ACC112 (cell line): ENCODE results near the gene YIF1B.

ENCODE experiments used
- H2AFZ ChIP-seq: fragments of 200-600 bp; sonication (generic); one replicate; pipeline ENCODE4 v1.6.0; 2017; ENCODE audit warnings: antibody characterized with exemption, low read length; ENCODE audit not compliant: unreplicated experiment
- H3K27ac ChIP-seq: fragments of 200-600 bp; sonication (generic); 2 replicates; pipeline ENCODE4 v1.5.1; 2014; ENCODE audit warnings: low read depth, mild to moderate bottlenecking, antibody characterized with exemption, low read length, moderate library complexity
- H3K27me3 ChIP-seq: fragments of 200-600 bp; sonication (generic); 2 replicates; pipeline ENCODE4 v1.6.1; 2014; ENCODE audit warnings: mild to moderate bottlenecking, antibody characterized with exemption, low read length, moderate library complexity, mixed read lengths; ENCODE audit not compliant: insufficient read depth
- H3K36me3 ChIP-seq: fragments of 200-600 bp; sonication (generic); 2 replicates; pipeline ENCODE4 v1.6.1; 2016; ENCODE audit warnings: mild to moderate bottlenecking, antibody characterized with exemption, low read length, moderate library complexity, mixed read lengths; ENCODE audit not compliant: insufficient read depth
- H3K4me1 ChIP-seq: fragments of 200-600 bp; sonication (generic); one replicate; pipeline ENCODE4 v1.6.1; 2016; ENCODE audit warnings: low read length, mixed read lengths; ENCODE audit not compliant: insufficient read depth, unreplicated experiment, control insufficient read depth
- H3K4me3 ChIP-seq: fragments of 200-600 bp; sonication (generic); 2 replicates; pipeline ENCODE4 v1.5.1; 2014; ENCODE audit warnings: mild to moderate bottlenecking, low read depth, low read length
- H3K79me2 ChIP-seq: fragments of 200-600 bp; sonication (generic); one replicate; pipeline ENCODE4 v1.6.0; 2016; ENCODE audit warnings: low read length; ENCODE audit not compliant: control insufficient read depth, unreplicated experiment, insufficient read depth

The YIF1B gene

GRCh38 chr19:38273499-38273898 lies 42.2 kb downstream of the YIF1B start:
- H3K27me3 ChIP-seq, result no peaks in the 10 kb centered on the region
- H3K79me2 ChIP-seq, result no peaks in the 10 kb centered on the region
- H3K4me3 ChIP-seq, result no peak overlapping the region
- no peak overlapping the region for H2AFZ ChIP-seq
- H3K27ac ChIP-seq, result no peak overlapping the region
- H3K36me3 ChIP-seq, result no peaks in the 10 kb centered on the region
- H3K4me1 ChIP-seq, result peaks cover 24% of the 10 kb centered on the region

- Histone ChIP-seq H3K4me1 (peaks cover 10% of the 10 kb centered on the region), H3K36me3 (no peaks in the 10 kb centered on the region), H2AFZ (no peak overlapping the region), H3K79me2 (no peaks in the 10 kb centered on the region), H3K27me3 (no peaks in the 10 kb centered on the region), H3K4me3 (no peak overlapping the region), H3K27ac (no peak overlapping the region)
Observed at GRCh38 chr19:38270587-38271167, 45.1 kb downstream of the YIF1B start.

- Histone ChIP-seq H3K36me3 (no peaks in the 10 kb centered on the region), H3K27ac (no peak overlapping the region), H3K4me1 (peaks cover 10% of the 10 kb centered on the region), H2AFZ (no peak overlapping the region), H3K79me2 (no peaks in the 10 kb centered on the region), H3K4me3 (no peak overlapping the region), H3K27me3 (0 out of 2 replicates have a peak, but pooled peaks cover 3% of the 10 kb centered on the region)
Observed at GRCh38 chr19:38268539-38268938, 47.2 kb downstream of the YIF1B start.

GRCh38 chr19:38267761-38268483 lies 47.8 kb downstream of the YIF1B start:
- Histone ChIP-seq H2AFZ (no peak overlapping the region), H3K27ac (no peak overlapping the region), H3K36me3 (no peaks in the 10 kb centered on the region), H3K4me3 (no peak overlapping the region), H3K27me3 (0 out of 2 replicates have a peak, but pooled peaks cover 3% of the 10 kb centered on the region), H3K79me2 (no peaks in the 10 kb centered on the region), H3K4me1 (peaks cover 10% of the 10 kb centered on the region)

- H3K79me2 ChIP-seq, result no peaks in the 10 kb centered on the region
- H3K4me1 ChIP-seq, result peaks cover 10% of the 10 kb centered on the region
- no peak overlapping the region for H3K27ac ChIP-seq
- H3K27me3 ChIP-seq, result 0 out of 2 replicates have a peak, but pooled peaks cover 3% of the 10 kb centered on the region
- H2AFZ ChIP-seq, result no peak overlapping the region
- no peak overlapping the region for H3K4me3 ChIP-seq
- H3K36me3 ChIP-seq, result no peaks in the 10 kb centered on the region
Observed at GRCh38 chr19:38266981-38267597, 48.7 kb downstream of the YIF1B start.

GRCh38 chr19:38265921-38266429 lies 49.8 kb downstream of the YIF1B start:
- no peak overlapping the region for H3K4me3 ChIP-seq
- no peaks in the 10 kb centered on the region for H3K79me2 ChIP-seq
- no peaks in the 10 kb centered on the region for H3K36me3 ChIP-seq
- peaks cover 10% of the 10 kb centered on the region for H3K4me1 ChIP-seq
- no peak overlapping the region for H2AFZ ChIP-seq
- H3K27me3 ChIP-seq, result 0 out of 2 replicates have a peak, but pooled peaks cover 3% of the 10 kb centered on the region
- no peak overlapping the region for H3K27ac ChIP-seq

GRCh38 chr19:38265213-38265861 lies 50.4 kb downstream of the YIF1B start:
- H3K27ac ChIP-seq, result no peak overlapping the region
- no peaks in the 10 kb centered on the region for H3K36me3 ChIP-seq
- no peak overlapping the region for H3K4me3 ChIP-seq
- H3K27me3 ChIP-seq, result 0 out of 2 replicates have a peak, but pooled peaks cover 3% of the 10 kb centered on the region
- H3K4me1 ChIP-seq, result peaks cover 4% of the 10 kb centered on the region
- no peaks in the 10 kb centered on the region for H3K79me2 ChIP-seq
- H2AFZ ChIP-seq, result no peak overlapping the region

GRCh38 chr19:38264486-38265212 lies 51.1 kb downstream of the YIF1B start, which contains the start of gene SPINT2:
SPINT2 (plus strand) TSS chr19:38264573; CDS start chr19:38264893, 320 bp downstream.
- Histone ChIP-seq H3K36me3 (no peaks in the 10 kb centered on the region), H3K79me2 (no peaks in the 10 kb centered on the region), H3K4me3 (peak within 1 kb of the TSS; percentile 61), H3K27ac (no peak within 1 kb of the TSS), H3K4me1 (no peaks in the 10 kb centered on the region), H2AFZ (no peak within 1 kb of the TSS), H3K27me3 (0 out of 2 replicates have a peak, but pooled peaks cover 3% of the 10 kb centered on the region)

GRCh38 chr19:38263689-38264485 lies 51.9 kb downstream of the YIF1B start:
- H2AFZ ChIP-seq, result no peak overlapping the region

More at GRCh38 chr19:38263689-38264485, 51.9 kb downstream of the YIF1B start:
- H3K4me3 ChIP-seq, result peak overlapping the region; percentile 61
- H3K4me1 ChIP-seq, result no peaks in the 10 kb centered on the region
- H3K79me2 ChIP-seq, result no peaks in the 10 kb centered on the region
- no peaks in the 10 kb centered on the region for H3K36me3 ChIP-seq
- 0 out of 2 replicates have a peak, but pooled peaks cover 3% of the 10 kb centered on the region for H3K27me3 ChIP-seq
- H3K27ac ChIP-seq, result no peak overlapping the region
